Keratinocyte (primary cell): Measurements from ENCODE around the gene DENND4B. TPM values are rescaled to one million over a fixed set of nuclear protein-coding genes. Genes with fewer than 3 reads are reported as not detected.

Experiments
- DNase-seq: peaks from one replicate; pipeline ENCODE4 v3.0.0-alpha.2; 2011; ENCODE audit warnings: low read depth, missing footprints, low spot score
- FAIRE-seq: peaks from 2 replicates; lab custom pipeline; 2011; peaks lifted over from hg19 to GRCh38; lab: Jason Lieb, UNC
- H2AFZ ChIP-seq: 2 replicates; pipeline ENCODE4 v1.6.0; 2012; ENCODE audit warnings: low read length, control low read depth, inconsistent platforms; ENCODE audit not compliant: control insufficient read depth
- H3K27ac ChIP-seq: 2 replicates; pipeline ENCODE4 v1.5.1; 2011; ENCODE audit warnings: low read length; ENCODE audit not compliant: control insufficient read depth, insufficient read depth
- H3K27me3 ChIP-seq: 3 replicates; pipeline ENCODE4 v1.6.0; 2011; ENCODE audit warnings: low read length; ENCODE audit not compliant: control insufficient read depth, insufficient read depth; ENCODE audit errors: extremely low read depth
- H3K36me3 ChIP-seq, 2 experiments: 2 replicates in 1 of 2; 3 replicates in 1 of 2; pipeline ENCODE4 v1.5.1; 2011; ENCODE audit warnings: low read length in 2 of 2, mild to moderate bottlenecking in 1 of 2; ENCODE audit not compliant: control insufficient read depth in 2 of 2, insufficient read depth in 2 of 2; ENCODE audit errors: extremely low read depth in 1 of 2
- H3K4me1 ChIP-seq: 3 replicates; pipeline ENCODE4 v1.5.1; 2011; ENCODE audit warnings: low read length; ENCODE audit not compliant: control insufficient read depth, insufficient read depth; ENCODE audit errors: extremely low read depth
- H3K4me2 ChIP-seq: 3 replicates; pipeline ENCODE4 v1.6.0; 2011; ENCODE audit warnings: low read depth, low read length; ENCODE audit not compliant: control insufficient read depth, insufficient read depth; ENCODE audit errors: extremely low read depth
- H3K4me3 ChIP-seq, 3 experiments: fragments of 200-600 bp in 1 of 3; sonication (generic) in 1 of 3; 2 replicates in 2 of 3; 3 replicates in 1 of 3; pipeline ENCODE4 v1.5.1; 2011 to 2016; ENCODE audit warnings: low read length in 3 of 3, mild to moderate bottlenecking in 3 of 3, control low read depth in 2 of 3, inconsistent platforms in 1 of 3, low read depth in 1 of 3, mixed read lengths in 1 of 3, mixed run types in 1 of 3, moderate library complexity in 1 of 3; ENCODE audit not compliant: control insufficient read depth in 2 of 3, insufficient read depth in 2 of 3; ENCODE audit errors: extremely low read depth in 1 of 3
- H3K79me2 ChIP-seq: 2 replicates; pipeline ENCODE4 v1.6.0; 2012; ENCODE audit warnings: low read length; ENCODE audit not compliant: control insufficient read depth, insufficient read depth
- H3K9ac ChIP-seq: 3 replicates; pipeline ENCODE4 v1.6.0; 2011; ENCODE audit warnings: low read length; ENCODE audit not compliant: control insufficient read depth, insufficient read depth; ENCODE audit errors: extremely low read depth
- H3K9me1 ChIP-seq: 3 replicates; pipeline ENCODE4 v1.6.0; 2011; ENCODE audit warnings: low read length; ENCODE audit not compliant: control insufficient read depth, insufficient read depth; ENCODE audit errors: extremely low read depth
- H3K9me3 ChIP-seq: 2 replicates; pipeline ENCODE4 v1.5.1; 2012; ENCODE audit warnings: low read depth, low read length; ENCODE audit not compliant: control insufficient read depth
- H4K20me1 ChIP-seq: 3 replicates; pipeline ENCODE4 v1.6.0; 2011; ENCODE audit warnings: low read length; ENCODE audit not compliant: control insufficient read depth, insufficient read depth; ENCODE audit errors: extremely low read depth
- CTCF ChIP-seq, 3 experiments: IDR thresholded peaks in 1 of 3; conservative IDR thresholded peaks in 1 of 3; optimal IDR thresholded peaks in 1 of 3; 2 replicates in 2 of 3; 3 replicates in 1 of 3; pipeline versions ENCODE3 to v1.5.1; 2011; ENCODE audit warnings: low read length in 3 of 3, mild to moderate bottlenecking in 3 of 3, moderate library complexity in 2 of 3, control low read depth in 1 of 3, inconsistent platforms in 1 of 3; ENCODE audit not compliant: insufficient read depth in 2 of 3; ENCODE audit errors: extremely low read depth in 1 of 3
- EZH2 ChIP-seq: IDR thresholded peaks from one replicate; pipeline ENCODE4 v1.6.1; 2012; ENCODE audit warnings: inconsistent platforms, mild to moderate bottlenecking, low read length, moderate library complexity
- dilution Hi-C: fragments of 300-500 bp; cut with MboI; formaldehyde crosslinking; loops from one replicate; pipeline ENCODE4 v1.7.0; 2020; ENCODE audit warnings: low sequenced_read_pairs; ENCODE audit not compliant: extremely low pct_ligation_motif_present
- polyA plus RNA-seq, 5 experiments: library from polyadenylated mRNA; depleted of rRNA in 3 of 5; stranded (reverse) in 3 of 5; stranded (forward) in 1 of 5; unstranded in 1 of 5; fragments of >200 nt; gene quantifications; 1 replicate in 1 of 5; 2 replicates in 3 of 5; 3 replicates in 1 of 5; pipeline versions ENCODE4 v1.2.1 to v1.2.3, GENCODE V29; 2011 to 2012; ENCODE audit warnings: missing spikeins in 2 of 5, low read depth in 1 of 5, low replicate concordance in 1 of 5

DENND4B gene
- polyA plus RNA-seq, 1 donor (not counting 4 experiments of a cell fraction or from before 2014, with no cell fraction given): 7.9 TPM

- Histone ChIP-seq H3K4me3 (no peak overlapping the region), H3K27me3 (no peaks in the 10 kb centered on the region), H3K9ac (no peak overlapping the region), H4K20me1 (no peaks in the 10 kb centered on the region), H3K79me2 (peaks cover 22% of the 10 kb centered on the region), H3K9me1 (no peaks in the 10 kb centered on the region), H2AFZ (no peak overlapping the region), H3K9me3 (no peaks in the 10 kb centered on the region), H3K36me3 (peaks cover 24 to 31% of the 10 kb centered on the region in 2 experiments), H3K4me1 (peaks cover 10% of the 10 kb centered on the region), H3K27ac (no peak overlapping the region), H3K4me2 (no peak overlapping the region)
- FAIRE-seq: no peak
- dilution Hi-C loops: no loop called here
- TF ChIP-seq EZH2 (no peak), CTCF (optimal IDR thresholded peaks at IDR 0.05 in 1 of 3, IDR thresholded peaks at IDR 0.05 in 1 of 3, conservative IDR thresholded peaks at IDR 0.05 in 1 of 3; ENCODE audit: extremely low read depth in 1 of 3, insufficient read depth in 2 of 3, low read length in 3 of 3) (no peak)
- DNase-seq: no peak
These were observed 4.4 kb downstream of the DENND4B start for GRCh38 chr1:153941826-153942725.

- no peaks in the 10 kb centered on the region for H3K9me3 ChIP-seq
- H3K9me1 ChIP-seq: no peaks in the 10 kb centered on the region
- no peak overlapping the region for H3K4me3 ChIP-seq
- H3K36me3 ChIP-seq: peaks cover 34 to 36% of the 10 kb centered on the region in 2 experiments
- no peak overlapping the region for H3K27ac ChIP-seq
- H3K4me1 ChIP-seq: peaks cover 7% of the 10 kb centered on the region
- no peak overlapping the region for H2AFZ ChIP-seq
- dilution Hi-C loops: no loop called here
- no peak overlapping the region for H3K9ac ChIP-seq
- TF ChIP-seq CTCF (optimal IDR thresholded peaks at IDR 0.05 in 1 of 3, IDR thresholded peaks at IDR 0.05 in 1 of 3, conservative IDR thresholded peaks at IDR 0.05 in 1 of 3; ENCODE audit: extremely low read depth in 1 of 3, insufficient read depth in 2 of 3, low read length in 3 of 3) (no peak), EZH2 (no peak)
- FAIRE-seq (no peak), DNase-seq (no peak)
- no peaks in the 10 kb centered on the region for H4K20me1 ChIP-seq
- H3K79me2 ChIP-seq: peaks cover 19% of the 10 kb centered on the region
- H3K27me3 ChIP-seq: no peaks in the 10 kb centered on the region
- H3K4me2 ChIP-seq: no peak overlapping the region
These were observed 5.8 kb downstream of the DENND4B start for GRCh38 chr1:153940756-153941155.
